AG08395 (cell line): ENCODE measurements around the gene TMEM208.

ENCODE experiments used
- DNase-seq: peaks from one replicate; pipeline ENCODE4 v3.0.0; 2012; ENCODE audit warnings: mixed read lengths, low spot score

TMEM208 gene

DNA sequence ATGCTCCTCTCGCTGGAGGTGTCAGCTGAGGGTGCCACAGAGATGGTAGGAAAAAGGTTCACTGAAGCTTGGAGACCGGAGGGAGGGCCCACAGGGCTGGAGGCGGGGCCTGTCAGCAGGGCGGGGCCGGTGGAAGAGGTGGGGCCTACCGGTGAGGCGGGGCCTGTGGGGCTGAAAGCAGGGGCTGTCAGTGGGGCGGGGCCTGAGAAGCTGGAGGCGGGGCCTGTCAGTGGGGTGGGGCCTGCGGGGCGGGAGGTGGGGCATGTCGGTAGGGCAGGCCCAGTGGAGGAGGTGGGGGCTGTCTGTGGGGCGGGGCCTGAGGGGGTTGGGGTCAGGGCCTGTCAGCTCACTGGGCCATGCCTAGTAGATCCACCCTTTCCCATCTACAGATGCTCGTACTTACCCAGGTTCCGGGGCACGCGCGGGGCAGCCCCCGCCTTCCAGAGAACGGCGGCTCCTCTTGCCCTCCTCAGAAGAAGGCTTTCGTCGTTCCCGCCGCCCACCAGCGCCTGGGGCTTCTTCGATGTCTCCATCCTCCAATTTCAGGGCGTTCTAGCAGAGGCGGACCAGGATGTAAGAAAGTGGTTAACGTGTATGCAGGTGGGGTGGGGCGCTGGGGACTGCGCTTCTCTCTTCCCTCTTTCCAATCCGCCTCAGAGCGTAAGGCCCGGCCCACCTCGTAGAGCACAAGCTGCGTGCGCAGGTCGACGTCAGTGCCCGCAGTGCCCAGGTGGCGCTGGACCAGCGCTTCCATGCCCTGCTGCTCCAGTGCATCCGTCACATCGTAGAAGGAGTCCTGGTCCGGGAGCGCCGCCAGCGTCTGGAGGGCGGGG is 9.8 kb downstream of the TMEM208 start:
- peak; percentile 86 for DNase-seq

- DNase-seq, result no peak
These were observed 10.7 kb downstream of the TMEM208 start for GRCh38 chr16:67237396-67238277.

GRCh38 chr16:67238278-67238575 is 11.3 kb downstream of the TMEM208 start:
- no peak for DNase-seq

DNA sequence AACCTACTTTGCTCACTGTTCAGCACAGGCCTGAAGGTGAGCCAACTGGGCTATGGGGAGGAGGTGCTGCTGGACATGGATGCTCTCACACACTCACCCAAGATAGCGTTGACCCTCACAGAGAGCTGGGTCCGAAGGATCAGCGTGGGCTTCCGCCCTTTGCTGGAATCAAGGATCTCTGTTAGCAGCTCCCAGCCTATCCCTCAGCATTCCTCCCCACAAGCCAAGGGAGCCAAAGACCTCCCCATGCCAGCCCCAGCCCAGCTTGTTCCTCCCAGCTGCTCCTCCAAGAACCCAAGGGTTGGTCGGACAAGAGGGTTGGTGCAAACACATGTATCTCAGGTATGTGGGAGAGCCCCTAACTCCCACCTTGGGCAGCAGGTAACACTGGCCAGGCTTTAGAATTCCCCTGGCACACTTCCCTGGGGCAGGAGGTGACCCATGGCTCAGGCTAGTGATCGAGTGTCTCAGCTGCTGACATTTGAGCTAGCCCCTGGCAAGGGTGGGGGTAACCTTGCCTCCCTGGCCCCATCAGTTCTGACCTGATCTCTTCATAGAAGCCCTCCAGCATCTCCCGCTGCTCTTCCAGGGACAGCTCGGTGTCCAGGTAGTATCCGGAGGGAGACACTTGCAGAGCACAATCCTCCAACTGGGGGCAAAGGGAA is 12.0 kb downstream of the TMEM208 start:
- DNase-seq, result no peak

- DNase-seq, result no peak
These were observed 13.6 kb downstream of the TMEM208 start for GRCh38 chr16:67240506-67240905.

DNA sequence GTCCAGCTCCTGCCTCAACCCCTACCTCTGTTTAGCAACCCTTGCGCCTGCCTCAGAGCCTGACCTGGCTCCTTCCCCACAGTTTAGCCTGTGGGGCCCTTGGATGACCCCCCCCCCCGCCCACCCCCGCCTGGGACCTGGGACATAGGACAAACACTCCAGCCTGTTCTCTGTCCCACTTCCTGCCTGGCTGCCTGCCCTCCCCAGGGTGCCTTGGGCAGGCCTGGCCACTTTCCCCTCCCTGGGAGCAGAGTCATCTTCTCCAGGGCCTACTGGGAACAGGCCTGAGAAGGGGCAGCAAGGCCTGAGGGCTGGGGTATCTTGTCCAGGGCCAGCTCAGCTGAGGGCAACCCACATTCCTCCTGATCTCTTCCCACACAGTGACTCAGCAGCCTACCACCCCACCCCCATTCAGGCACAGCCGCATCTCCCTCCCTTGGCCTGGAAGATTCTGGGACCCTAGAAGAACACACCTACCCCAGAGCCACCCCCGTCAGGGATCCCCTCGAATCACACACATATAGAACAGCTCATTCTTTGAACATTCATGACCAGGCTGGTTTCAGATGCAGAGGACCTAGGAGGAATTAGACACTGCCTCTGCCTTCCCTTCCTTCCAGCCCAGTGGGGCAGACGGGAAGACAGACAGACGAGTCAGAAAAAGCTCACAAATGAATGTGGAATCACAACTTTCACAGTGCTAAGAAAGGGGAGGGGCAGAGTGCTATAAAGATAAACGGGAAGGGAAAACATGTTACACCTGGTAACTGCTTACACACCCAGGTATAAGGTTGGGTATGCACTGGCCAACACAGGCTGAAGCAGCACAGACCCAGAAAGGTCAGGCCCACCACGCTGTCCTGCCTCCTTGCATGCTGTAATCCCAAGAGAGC is 14.3 kb downstream of the TMEM208 start:
- DNase-seq, result peak; percentile 88

- no peak for DNase-seq
These were observed 15.3 kb downstream of the TMEM208 start for GRCh38 chr16:67242138-67242730.

DNA sequence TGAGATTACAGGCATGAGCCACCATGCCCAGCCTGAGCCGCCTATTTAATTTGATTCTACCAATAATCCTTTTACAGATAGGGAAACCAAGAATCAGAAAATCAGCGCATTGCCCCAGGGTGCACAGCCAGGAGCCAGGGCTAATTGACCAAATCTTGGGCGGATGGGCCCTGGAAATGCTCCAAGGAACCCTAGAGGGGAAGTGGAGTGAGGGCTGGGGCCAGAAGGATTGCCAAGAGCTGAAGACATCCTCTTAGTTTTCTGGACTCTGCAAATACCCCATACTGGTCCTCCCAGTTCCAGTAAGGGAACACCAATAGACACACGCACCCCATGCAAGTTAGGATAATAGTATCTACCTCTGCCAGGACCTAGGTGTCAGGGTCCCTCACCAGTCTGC is 16.6 kb downstream of the TMEM208 start:
- DNase-seq, result no peak

DNA sequence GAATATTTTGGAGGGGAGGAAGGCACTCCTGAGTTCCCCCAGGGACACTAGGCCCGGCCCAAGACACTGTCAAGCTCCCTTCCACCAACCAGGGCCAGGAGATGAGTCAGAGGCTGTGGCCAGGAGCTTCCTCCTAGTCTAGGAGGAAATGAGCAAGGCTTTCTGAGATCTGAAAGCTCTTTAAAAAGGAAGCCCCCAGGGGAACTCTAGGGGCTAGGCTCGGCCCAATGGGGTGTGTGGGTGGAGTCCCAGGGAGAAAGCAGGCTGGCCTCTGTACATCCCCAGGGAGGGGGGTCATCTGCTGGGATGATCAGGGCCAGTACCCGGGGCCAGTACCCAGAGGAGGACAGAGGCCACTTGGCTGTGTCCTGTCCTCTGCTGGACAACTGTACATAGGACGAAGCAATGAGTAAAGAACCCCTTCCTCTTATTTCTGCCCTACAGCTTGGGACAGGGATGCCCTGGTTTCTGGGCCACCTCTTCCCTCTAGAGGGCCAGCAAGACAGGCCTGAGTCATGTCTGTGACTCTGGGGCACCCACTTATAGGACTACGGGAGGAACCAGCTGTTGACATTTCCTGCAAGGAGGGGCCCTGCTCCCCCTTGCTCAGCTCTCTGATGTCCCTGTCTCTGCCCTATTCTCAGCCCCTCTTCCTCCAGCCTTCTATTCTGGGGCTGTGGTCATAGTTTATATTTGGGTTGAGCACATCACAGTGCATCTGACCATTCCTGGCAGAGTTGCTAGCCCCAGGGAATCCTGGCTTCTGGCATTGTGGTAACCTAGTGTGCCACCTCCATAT is 17.7 kb downstream of the TMEM208 start:
- DNase-seq, result peak; percentile 91

DNA sequence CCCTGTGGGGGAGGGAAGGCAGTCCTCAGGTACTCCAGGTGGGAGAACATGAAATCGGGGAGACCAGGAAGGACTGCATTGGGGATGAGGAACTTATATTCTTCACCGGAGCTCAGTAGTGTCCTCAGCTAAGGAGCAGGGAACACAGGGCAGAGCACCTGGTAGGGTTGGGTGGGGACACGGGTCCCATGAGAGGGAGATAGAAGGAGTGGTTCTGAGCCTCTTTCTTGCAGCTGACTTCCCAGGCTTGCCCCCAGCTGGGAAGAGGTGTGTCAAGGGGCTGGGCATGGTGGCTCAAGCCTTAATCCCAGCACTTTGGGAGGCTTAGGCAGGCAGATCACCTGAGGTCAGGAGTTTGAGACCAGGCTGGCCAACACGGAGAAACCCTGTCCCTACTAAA is 18.3 kb downstream of the TMEM208 start:
- no peak for DNase-seq

- no peak for DNase-seq
These were observed 18.7 kb downstream of the TMEM208 start for GRCh38 chr16:67245674-67246080.

- DNase-seq, result peak; percentile 53
These were observed 19.3 kb downstream of the TMEM208 start for GRCh38 chr16:67246081-67246755.

DNA sequence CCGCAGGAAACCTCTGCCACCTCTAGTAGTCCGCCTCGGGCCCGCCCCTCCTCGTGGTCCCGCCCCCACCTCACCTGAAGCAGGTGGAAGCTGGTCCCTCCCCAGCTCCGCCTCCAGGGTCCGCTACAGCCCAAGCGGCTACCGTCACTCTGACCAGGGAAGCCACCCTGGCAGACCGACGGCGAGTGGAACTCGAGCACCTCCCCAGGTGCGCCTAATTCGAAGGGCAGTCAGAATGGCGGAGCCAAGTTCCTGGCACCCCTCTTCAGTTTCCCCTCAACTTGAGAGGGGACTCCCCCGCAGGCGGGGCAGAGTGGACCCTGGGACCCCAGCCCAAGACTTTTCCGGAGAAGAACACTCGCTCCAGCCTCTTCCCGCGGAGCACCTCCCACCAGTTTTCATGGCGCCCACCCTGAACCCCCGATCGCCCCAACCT is 19.8 kb downstream of the TMEM208 start:
- DNase-seq, result no peak

DNA sequence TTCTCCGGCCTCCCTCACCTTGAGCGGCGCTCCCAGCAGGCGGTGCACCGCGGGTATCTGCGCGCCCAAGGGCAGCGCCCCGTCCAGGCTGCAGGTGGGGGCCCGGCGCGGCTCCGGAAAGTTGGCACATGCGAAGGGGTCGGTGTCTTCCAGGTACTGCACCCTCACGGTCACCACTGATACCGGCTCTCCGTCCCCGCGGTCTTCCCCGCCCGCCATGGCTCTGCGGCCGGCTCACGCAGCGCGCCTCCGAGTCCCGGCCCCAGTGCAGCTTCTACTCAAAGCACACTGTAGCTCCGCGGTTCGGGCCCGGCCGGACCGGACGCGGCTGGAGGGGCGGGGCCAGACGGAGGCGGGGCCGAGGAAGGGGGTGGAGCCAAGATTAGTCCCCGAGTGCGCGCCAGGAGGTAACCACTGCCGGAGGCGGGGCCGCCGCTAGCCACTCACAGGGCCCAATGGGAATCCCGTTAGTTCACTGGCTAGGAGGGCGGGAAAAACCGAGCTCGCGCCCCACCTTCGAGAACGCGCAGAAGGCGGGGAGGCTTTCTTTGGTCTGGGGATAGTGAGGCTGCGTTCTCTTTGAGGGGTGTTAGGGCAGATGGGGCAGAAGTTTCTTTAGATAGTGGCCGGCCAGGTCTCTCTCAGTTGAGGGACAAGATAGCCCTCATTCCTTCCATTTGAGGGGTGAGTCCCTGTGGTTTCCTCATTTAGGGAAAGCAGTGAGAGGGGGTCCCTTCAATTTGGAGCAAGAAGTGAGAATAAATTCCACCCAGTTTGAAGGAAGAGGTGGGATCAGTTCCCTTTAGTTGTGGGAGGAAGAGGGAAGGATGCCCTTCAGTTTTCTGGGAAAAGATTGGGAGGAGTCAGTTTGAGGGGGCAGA is 20.5 kb downstream of the TMEM208 start, which contains the start of gene FHOD1:
TSS of gene FHOD1 (minus strand) at position 290 of the 881 bp plus-strand sequence. CDS start at position 219, 71 bp downstream.
- DNase-seq, result peak; percentile 97

GRCh38 chr16:67248073-67248400 is 21.1 kb downstream of the TMEM208 start:
- no peak for DNase-seq

DNA sequence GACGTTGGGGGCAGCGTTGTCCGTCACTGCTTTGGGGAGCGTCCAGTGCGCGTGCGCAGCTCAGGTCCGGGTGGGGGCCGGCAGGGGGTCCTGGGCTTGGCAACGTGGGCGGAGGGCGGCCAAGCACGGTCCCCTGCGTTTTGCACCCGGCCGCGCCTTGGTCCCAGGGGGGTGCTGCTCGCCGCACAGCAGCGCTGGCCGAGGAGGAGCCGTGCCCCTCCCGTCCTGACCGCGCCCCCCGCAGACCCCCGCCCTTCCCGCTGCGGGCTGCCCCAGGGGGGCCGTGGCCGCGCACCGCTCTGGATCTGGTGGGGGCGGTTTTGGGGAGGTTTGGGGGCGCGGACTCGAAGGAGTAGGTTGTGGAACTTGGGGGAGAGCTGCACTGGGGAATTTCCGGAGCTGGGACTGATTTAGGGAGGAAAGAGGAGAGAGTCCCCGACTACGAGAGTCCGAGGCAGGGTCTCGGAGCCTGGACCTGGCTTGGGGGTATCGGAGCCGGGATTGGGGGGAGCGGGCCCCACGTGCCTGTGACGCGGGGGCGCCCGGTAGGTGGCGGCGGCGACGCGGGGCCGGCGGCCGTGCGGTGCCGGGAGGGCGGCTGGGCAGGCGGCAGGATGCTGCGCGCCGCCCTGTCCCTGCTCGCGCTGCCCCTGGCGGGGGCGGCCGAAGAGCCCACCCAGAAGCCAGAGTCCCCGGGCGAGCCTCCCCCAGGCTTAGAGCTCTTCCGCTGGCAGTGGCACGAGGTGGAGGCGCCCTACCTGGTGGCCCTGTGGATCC is 21.7 kb downstream of the TMEM208 start, which contains the start of gene SLC9A5:
TSS of gene SLC9A5 (plus strand) at position 579 of the 777 bp plus-strand sequence. CDS start at position 615, 36 bp downstream.
- peak; percentile 37 for DNase-seq

- DNase-seq, result no peak
These were observed 22.5 kb downstream of the TMEM208 start for GRCh38 chr16:67249178-67250044.
